K562 (cell line): Measurements from ENCODE around the gene SHISA4. TPM values are rescaled to one million over a fixed set of nuclear protein-coding genes. Genes with fewer than 3 reads are reported as not detected.

Experiments used
- BRF1 ChIP-seq: IDR thresholded peaks from 3 replicates; pipeline ENCODE4 v1.6.1; 2011; ENCODE audit warnings: borderline replicate concordance, mild to moderate bottlenecking; ENCODE audit not compliant: insufficient read length; ENCODE audit errors: extremely low read depth
- CEBPB ChIP-seq: fragments of 450-650 bp; IDR thresholded peaks from 2 replicates; pipeline ENCODE4 v1.6.1; 2016; ENCODE audit warnings: missing genetic modification characterization, missing compliant biosample characterization
- CLOCK ChIP-seq: fragments of 250-450 bp; sonication (Bioruptor Pico); IDR thresholded peaks from 2 replicates; pipeline ENCODE4 v1.4.0; 2020; ENCODE audit warnings: mild to moderate bottlenecking, moderate library complexity, borderline replicate concordance
- HBP1 ChIP-seq: fragments of 450-650 bp; formaldehyde crosslinking; IDR thresholded peaks from 2 replicates; pipeline ENCODE4 v1.4.0; 2022; ENCODE audit warnings: missing genetic modification characterization
- HDGF ChIP-seq: fragments of 450-650 bp; IDR thresholded peaks from 2 replicates; pipeline ENCODE4 v1.6.1; 2016
- ID3 ChIP-seq, 2 experiments: fragments of 250-450 bp in 1 of 2; fragments of 450-650 bp in 1 of 2; sonication (Bioruptor Pico) in 1 of 2; IDR thresholded peaks; 2 replicates each; pipeline versions ENCODE4 v1.6.1 to v1.8.0; 2016 to 2021; ENCODE audit warnings: mild to moderate bottlenecking in 2 of 2, moderate library complexity in 2 of 2, missing compliant biosample characterization in 1 of 2, missing genetic modification characterization in 1 of 2
- LEF1 ChIP-seq: fragments of 450-650 bp; IDR thresholded peaks from 2 replicates; pipeline ENCODE4 v1.6.1; 2016; ENCODE audit warnings: mild to moderate bottlenecking
- MYNN ChIP-seq, 2 experiments: sonication (generic); formaldehyde crosslinking in 1 of 2; IDR thresholded peaks; 2 replicates each; pipeline versions ENCODE4 v1.5.0 to v1.6.1; 2016 to 2020; ENCODE audit warnings: antibody characterized with exemption in 1 of 2, missing genetic modification reagents in 1 of 2
- NCOA6 ChIP-seq: fragments of 450-650 bp; IDR thresholded peaks from 2 replicates; pipeline ENCODE4 v1.6.1; 2017; ENCODE audit warnings: mild to moderate bottlenecking
- NR2C2 ChIP-seq, 2 experiments: fragments of 200-800 bp in 1 of 2; sonication (Bioruptor generic) in 1 of 2; sonication (generic) in 1 of 2; formaldehyde crosslinking in 1 of 2; IDR thresholded peaks; 2 replicates each; pipeline versions ENCODE4 v1.6.1 to v1.8.0; 2016 to 2022; ENCODE audit warnings: mild to moderate bottlenecking in 1 of 2, missing compliant biosample characterization in 1 of 2, missing genetic modification characterization in 1 of 2, missing genetic modification reagents in 1 of 2
- RBM34 ChIP-seq: fragments of 200-400 bp; formaldehyde crosslinking; IDR thresholded peaks from 2 replicates; pipeline ENCODE4 v1.6.1; 2018; ENCODE audit warnings: low read length, borderline replicate concordance; ENCODE audit not compliant: insufficient read depth
- SMAD3 ChIP-seq: fragments of 450-650 bp; formaldehyde crosslinking; conservative IDR thresholded peaks from 2 replicates; pipeline ENCODE4 v1.4.0; 2020; ENCODE audit warnings: mild to moderate bottlenecking
- TAF15 ChIP-seq: fragments of 200-400 bp; formaldehyde crosslinking; IDR thresholded peaks from 2 replicates; pipeline ENCODE4 v1.6.1; 2017; ENCODE audit warnings: mild to moderate bottlenecking, low read depth, low read length, moderate library complexity
- TAF9B ChIP-seq: fragments of 450-650 bp; IDR thresholded peaks from 2 replicates; pipeline ENCODE4 v1.6.1; 2018; ENCODE audit warnings: mild to moderate bottlenecking; ENCODE audit not compliant: partially characterized antibody
- TARDBP ChIP-seq: fragments of 450-650 bp; IDR thresholded peaks from 2 replicates; pipeline ENCODE4 v1.6.1; 2016
- XRCC5 ChIP-seq: fragments of 200-400 bp; formaldehyde crosslinking; IDR thresholded peaks from 2 replicates; pipeline ENCODE4 v1.6.1; 2017; ENCODE audit warnings: low read depth, mild to moderate bottlenecking, low read length
- ZKSCAN3 ChIP-seq: fragments of 250-450 bp; sonication (Bioruptor Pico); IDR thresholded peaks from 2 replicates; pipeline ENCODE4 v1.4.0; 2020
- ZNF134 ChIP-seq: fragments of 250-450 bp; sonication (Bioruptor Pico); conservative IDR thresholded peaks from 2 replicates; pipeline ENCODE4 v1.4.0; 2020
- ZNF175 ChIP-seq: fragments of 200-800 bp; sonication (Bioruptor generic); IDR thresholded peaks from 2 replicates; pipeline ENCODE4 v1.6.1; 2016; ENCODE audit warnings: low read depth, mild to moderate bottlenecking, missing genetic modification characterization, missing compliant biosample characterization
- ZNF217 ChIP-seq: sonication (generic); formaldehyde crosslinking; IDR thresholded peaks from 2 replicates; pipeline ENCODE4 v1.8.0; 2022; ENCODE audit warnings: mild to moderate bottlenecking, missing genetic modification reagents
- ZNF512 ChIP-seq: IDR thresholded peaks from 2 replicates; pipeline ENCODE4 v1.6.1; 2016; ENCODE audit warnings: missing genetic modification characterization, missing compliant biosample characterization
- polyA plus RNA-seq, 8 experiments: library from polyadenylated mRNA; depleted of rRNA in 4 of 8; stranded (reverse) in 5 of 8; unstranded in 3 of 8; fragments of >200 nt; fragmentation: Nextera tagmentation in 2 of 8; fragmentation: Illumina TruSeq in 1 of 8; extraction: Ambion mirVana in 2 of 8; extraction: Trizol in 1 of 8; gene quantifications; 2 replicates each; pipeline versions ENCODE4 v1.2.1 to v1.2.3, GENCODE V29; 2011 to 2014; ENCODE audit warnings: inconsistent platforms in 1 of 8, missing spikeins in 1 of 8
- total RNA-seq, 7 experiments: library from RNA; depleted of rRNA in 6 of 7; stranded (reverse); fragments of >200 nt in 6 of 7; fragmentation: Illumina TruSeq in 2 of 7; extraction: Trizol in 2 of 7; gene quantifications; 2 replicates each; pipeline versions ENCODE4 v1.2.1 to v1.2.3, GENCODE V29; 2011 to 2021; ENCODE audit warnings: low replicate concordance in 1 of 7

Gene SHISA4
- total and polyA plus RNA-seq, 9 of the 15 experiments (the other 6 are each of a cell fraction or from before 2014, with no cell fraction given), result 0.15 to 0.95 (median 0.68) TPM; not detected in 2

- TF ChIP-seq CLOCK (CRISPR knock-in tag), result no peak
- no peak for TF ChIP-seq ID3 (CRISPR knock-in tag; IDR thresholded peaks at IDR 0.05)
- TF ChIP-seq ID3 (tag; IDR thresholded peaks at IDR 0.05), result peak; percentile 73; the same call in 1 of the 2 replicates
- TF ChIP-seq MYNN (IDR thresholded peaks at IDR 0.05), result peak; percentile 83; the same call in 1 of the 2 replicates
- no peak for TF ChIP-seq MYNN (CRISPR knock-in tag; IDR thresholded peaks at IDR 0.05)
- TF ChIP-seq ZNF512 (tag), result no peak
- TF ChIP-seq ZNF217, result no peak
- no peak for TF ChIP-seq ZKSCAN3
- TF ChIP-seq ZNF134 (CRISPR knock-in tag), result no peak
- no peak for TF ChIP-seq LEF1
- TF ChIP-seq TARDBP, result no peak
- TF ChIP-seq TAF9B, result no peak
- peak; percentile 95 for TF ChIP-seq XRCC5
- peak; percentile 79 for TF ChIP-seq CEBPB (tag)
- peak; percentile 91; the same call in 1 of the 2 replicates for TF ChIP-seq HDGF
- TF ChIP-seq HBP1 (CRISPR knock-in tag), result 0 out of 2 replicates have a peak, but pooled peaks have one; percentile 46
- TF ChIP-seq NCOA6, result no peak
- no peak for TF ChIP-seq TAF15
- no peak for TF ChIP-seq NR2C2 (CRISPR knock-in tag; IDR thresholded peaks at IDR 0.05)
- TF ChIP-seq NR2C2 (tag; IDR thresholded peaks at IDR 0.05), result 0 out of 2 replicates have a peak, but pooled peaks have one; percentile 26
- no peak for TF ChIP-seq RBM34
- no peak for TF ChIP-seq BRF1
- TF ChIP-seq SMAD3 (CRISPR knock-in tag), result no peak
- peak; percentile 84 for TF ChIP-seq ZNF175 (CRISPR knock-in tag)
These were observed 7.5 kb downstream of the SHISA4 start (continued) for GRCh38 chr1:201895913-201896807.
